Glomerular endothelial cell (primary cell): ENCODE measurements around the gene PCYT1A. TPM values are rescaled to one million over a fixed set of nuclear protein-coding genes. Genes with fewer than 3 reads are reported as not detected.
"Not testable (repeated sequence)": the region's sequence is repeated elsewhere in the genome, so short reads cannot be mapped to it uniquely, and the experiment has no call there.

Experiments
- DNase-seq: peaks from one replicate; pipeline ENCODE4 v3.0.0-alpha.2; 2011; ENCODE audit warnings: low read depth, low spot score; ENCODE audit errors: extremely low read depth
- total RNA-seq: library from RNA; depleted of rRNA; stranded (reverse); fragments of >200 nt; gene quantifications from 2 replicates; pipeline ENCODE4 v1.2.3, GENCODE V29; 2015

The PCYT1A gene
- total RNA-seq, 1 donor from 2014 or later, result 98.9 TPM

DNA sequence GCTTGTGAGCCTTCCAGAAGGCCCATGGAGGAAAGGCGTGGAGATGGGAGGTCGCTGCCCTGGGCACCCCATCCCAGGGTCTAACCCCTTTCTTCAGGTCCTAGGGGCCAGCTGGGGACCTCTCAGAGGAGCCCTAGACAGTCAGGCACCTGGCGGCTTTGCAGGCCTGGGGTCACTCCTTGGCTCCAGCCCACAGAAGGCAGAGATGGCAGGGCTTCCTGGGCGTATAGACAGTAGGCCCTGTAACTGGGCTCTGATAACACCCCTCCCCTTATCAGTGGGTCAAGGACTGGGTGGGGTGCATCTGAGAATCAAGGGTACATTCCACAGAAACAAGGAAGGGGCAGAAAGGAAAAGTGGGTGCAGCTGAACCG, 93.0 kb downstream of the PCYT1A start:
- no peak for DNase-seq

DNA sequence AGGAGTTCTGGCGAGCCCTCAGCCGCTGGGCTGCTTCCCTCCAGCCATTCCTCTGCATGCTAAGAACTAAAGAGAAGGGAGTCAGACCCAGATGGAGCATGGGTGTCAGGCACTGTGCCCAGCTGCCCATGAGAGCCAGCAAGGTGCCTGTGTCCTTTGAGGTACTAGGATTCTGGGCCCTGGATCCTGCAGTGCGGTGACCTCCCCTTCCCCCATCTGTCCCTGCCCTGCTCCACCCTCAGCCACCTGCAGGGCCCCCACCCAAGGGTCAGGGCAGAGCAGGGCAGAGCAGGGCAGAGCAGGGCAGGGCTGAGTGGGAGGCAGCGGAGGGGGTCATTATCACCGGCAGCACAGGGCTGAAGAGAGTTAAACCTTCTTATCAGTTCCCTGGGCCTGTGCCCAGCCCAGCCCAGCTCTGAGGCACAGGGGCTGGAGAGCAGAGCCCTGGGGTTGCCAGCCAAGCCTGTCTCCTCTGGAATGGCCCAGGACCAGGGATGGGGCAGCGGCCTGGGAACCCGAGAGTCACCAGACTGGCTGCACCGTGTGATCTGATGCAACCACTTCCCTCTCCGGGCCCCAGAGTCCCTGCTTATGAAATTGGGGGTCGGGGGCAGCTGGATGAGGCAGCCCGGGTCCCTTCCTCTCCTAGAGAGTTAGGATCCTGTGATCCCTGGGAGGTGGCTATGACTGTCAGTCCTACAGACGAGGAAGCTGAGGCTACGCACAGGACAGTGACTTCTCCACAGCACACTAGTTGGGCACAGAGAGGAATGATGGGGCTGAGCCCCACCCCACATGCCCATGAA, 93.6 kb downstream of the PCYT1A start:
- DNase-seq, result no peak

DNA sequence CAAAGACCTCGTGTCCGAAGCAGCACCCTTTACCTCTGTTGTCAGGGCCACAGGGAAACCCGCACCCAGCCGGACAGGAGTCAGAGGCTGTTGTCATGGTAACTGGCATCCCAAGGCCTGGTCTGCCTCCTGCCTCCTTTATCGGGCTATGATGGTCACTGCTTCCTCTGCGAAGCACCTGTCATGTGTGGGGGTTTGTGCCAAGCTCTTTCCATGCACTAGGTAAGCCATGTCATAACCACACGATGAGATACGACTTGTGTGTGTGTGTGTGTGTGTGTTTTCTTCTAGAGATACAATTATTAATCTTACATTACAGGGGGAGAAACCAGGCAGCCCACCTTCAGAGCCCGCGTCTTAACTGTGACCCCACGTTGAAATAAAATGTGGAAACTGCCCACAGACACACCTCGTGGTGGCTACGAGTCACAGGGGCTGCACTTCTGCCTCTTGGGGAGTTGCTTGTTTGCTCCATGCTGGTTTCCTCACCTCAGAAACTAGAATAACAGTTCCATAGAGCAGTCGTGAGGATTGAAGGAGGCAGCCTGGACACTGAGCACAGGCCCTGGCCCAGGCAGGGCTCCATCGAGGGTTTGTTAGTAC, 94.3 kb downstream of the PCYT1A start:
- DNase-seq, result no peak

DNA sequence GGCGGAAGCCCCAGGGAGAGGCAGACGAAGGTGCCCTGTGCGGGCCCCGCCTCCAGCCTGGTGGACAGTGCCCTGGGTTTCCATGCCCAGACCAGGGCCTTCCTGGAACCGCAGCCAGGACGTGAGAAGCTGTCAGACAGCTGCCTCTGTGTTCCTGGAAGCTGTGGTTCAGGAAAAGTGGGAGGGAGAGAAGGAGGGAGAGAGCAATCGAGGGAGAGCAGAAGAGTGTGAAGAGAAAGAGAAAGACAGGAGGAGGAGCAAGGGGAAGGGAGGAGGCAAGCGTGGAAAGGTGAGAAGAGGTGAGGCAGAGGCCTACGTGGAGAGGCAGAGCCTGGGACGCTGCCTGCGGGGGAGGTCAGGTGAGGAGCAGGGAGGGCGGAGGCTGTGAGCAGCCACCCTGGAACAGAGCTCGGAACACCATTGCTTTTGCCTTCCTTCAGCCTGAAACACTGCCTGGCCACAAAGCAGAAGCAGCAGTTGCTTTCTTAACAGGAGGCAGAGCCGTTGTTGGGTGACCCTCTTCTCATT, 94.9 kb downstream of the PCYT1A start:
- no peak for DNase-seq

DNA sequence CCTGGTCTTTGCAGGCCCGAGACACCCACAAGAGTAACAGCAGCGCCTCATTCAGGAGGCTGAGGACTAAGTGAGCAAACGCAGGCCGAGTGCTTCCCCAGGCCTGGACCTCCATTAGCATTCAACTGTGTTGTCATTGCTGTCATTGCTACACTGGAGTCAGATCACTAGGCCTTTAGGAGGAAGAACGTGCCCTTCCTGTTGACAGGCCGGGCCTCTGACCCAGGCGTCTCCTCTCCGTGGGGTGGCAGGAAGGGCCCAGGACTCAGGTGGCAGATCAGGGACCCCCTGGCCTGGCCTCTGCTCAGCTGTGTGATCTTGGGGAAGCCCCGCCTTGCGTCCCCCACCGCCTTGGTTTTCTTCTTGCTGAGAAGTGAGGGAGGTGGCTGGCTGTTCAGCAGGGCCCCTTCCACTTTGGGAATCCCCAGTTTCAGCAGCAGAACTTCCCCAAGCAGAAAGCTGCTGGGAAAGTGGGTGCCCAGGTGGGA, 95.4 kb downstream of the PCYT1A start:
- no peak for DNase-seq

DNA sequence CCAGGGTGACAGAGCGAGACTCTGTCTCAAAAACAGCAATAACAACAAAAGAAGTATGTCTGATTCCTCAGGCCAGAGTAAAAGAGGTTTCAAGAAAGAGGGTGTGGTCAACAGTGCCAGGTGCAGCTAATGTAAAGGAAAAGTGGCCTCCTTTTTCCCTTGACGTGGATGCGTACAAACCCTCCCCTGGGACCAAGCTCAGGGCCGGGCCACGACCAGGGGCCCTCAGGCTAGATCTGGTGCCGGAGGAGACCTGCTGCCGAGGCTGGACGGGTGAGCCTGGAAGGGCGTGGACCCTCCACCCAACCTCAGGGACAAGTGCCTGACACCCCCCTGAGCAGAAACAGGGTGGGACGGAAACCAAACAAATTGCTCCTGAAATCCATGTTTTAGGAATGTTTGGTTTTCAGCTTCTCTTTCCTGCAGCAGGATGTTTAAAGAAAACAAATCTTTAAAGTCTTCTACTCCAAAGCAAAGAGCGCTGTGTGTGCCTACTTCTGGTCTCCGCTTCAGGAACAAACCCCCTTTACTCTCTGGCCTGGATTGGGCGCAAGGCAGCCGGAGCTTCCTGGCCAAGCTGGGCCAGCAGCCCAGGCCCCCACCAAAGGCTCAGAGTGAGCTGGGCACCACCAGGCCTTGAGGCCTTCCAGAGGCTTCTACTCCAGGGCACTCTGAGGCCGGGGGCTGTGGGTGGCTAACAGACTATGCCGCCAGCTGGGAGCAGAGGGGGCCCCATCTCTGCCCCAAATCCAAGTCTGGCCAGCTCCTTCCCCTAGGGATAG, 97.8 kb downstream of the PCYT1A start:
- no peak for DNase-seq

DNA sequence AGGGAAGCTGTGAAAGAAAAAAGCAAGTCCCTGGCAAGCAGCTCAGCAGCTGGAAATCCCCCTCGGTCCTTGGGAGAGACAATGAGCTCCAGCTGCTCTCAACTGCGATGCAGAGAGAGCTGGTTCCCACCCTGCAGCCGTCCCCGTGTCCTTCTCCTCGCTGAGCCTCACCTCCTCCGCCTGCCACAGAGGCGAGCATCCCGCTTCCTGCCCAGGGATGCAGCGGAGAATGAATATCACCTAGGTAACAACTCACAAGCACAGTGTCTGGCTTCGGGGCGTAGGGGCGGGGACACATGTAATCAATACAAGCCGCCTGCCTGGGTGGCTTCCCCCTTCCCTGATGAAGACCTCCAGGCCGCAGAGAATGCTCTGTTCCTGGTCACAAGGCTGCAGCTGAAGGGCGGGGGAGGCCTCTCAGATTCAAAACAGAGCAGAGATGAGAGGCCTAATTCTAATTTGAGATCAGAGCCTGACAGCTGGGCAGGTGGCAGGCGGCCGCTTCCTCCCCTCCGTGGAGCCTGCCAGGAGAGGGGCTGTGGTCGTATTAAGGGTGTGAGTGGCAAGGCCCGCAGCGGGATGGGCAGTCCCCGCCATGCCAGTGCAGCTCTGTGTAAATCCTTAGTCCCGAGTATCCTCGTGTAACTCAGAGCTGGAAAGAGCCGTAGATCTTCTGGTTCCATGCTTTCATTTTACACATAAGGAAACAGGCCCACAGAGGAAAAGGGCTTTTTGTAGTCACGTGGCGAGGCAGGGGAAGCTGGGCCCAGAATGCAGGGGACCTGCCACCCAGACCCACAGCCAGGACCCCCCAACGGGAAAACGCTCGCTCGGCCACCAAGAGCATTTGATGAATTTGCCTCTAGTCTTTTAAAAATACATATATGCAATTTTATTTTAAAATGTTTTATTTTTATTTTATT, 100.6 kb downstream of the PCYT1A start:
- no peak for DNase-seq

DNA sequence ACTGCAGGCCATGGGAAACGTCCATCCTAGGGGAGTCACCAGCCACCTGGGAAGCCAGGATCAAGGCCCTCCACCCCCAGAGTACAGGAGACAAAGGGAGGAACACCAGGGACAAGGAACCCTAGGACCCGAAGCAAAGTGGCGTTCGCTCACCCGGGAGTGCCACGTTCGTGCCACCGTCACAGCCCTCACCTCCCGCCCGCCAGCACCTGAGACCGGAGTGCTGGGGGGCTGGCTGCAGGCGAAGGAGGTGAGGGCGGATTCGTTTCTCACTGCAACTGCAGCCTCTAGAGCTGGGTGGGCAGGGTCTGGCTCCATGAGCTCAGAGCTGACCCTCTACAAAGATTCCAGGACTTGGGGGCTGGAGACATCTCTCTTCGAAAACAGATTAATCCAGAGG, 102.6 kb downstream of the PCYT1A start:
- DNase-seq, result no peak

DNA sequence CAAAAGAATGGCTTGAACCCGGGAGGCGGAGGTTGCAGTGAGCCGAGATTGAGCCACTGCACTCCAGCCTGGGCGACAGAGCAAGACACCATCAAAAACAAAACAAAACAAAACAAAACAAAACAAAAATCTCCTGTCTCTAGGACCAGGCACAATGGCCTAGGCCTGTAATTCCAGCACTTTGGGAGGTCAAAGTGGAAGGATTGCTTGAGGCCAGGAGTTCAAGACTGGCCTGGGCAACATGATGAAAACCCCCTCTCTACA, 103.4 kb downstream of the PCYT1A start:
- DNase-seq, result not testable (repeated sequence)

DNA sequence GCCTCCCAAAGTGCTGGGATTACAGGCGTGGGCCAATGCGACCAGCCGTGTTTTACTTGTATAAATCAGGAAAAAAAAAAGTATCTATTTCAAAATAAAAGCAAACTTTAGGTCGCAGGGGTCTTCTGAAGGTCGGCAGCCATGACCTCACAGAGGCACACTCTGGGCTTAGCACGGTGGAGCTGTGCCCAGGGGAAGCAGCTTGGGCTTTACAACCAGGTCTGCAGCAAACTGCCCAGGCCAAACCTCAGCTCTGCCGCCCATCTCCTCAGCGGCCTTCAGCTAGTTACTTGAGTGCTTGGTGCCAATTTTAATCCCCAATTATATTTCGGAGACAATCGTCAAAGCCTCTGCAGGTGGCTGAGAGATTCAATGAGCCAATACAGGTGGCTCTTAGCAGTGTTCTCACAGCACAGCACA, 106.4 kb downstream of the PCYT1A start:
- no peak for DNase-seq

DNA sequence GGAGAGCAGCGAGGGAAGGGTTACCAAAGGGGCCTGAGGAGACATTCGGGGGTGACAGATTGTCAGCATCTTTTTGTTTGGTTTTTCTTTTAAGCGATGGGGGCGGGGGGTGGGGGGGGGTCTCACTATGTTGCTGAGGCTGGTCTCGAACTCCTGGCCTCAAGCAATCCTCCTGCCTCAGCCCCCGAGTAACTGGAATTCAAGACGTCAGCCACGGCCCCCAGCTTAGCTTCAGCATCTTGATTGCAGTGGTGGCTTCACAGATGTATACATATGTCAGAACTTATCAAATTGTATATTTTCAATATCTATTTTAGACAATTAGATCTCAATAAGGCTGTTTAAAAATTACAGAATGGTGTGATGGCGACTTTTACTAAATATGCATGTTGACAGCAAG, 107.2 kb downstream of the PCYT1A start:
- no peak for DNase-seq

Other genes starting within 250 kb of the PCYT1A start
- 66.3 and 117 TPM in 2 replicates for gene TFRC, start 205.6 kb downstream of the PCYT1A start, total RNA-seq
- not detected in 2 replicates for gene ZDHHC19, start 76.3 kb downstream of the PCYT1A start, total RNA-seq
- not detected in 2 replicates for gene SLC51A, start 71.2 kb downstream of the PCYT1A start, total RNA-seq
- 12.6 and 16.5 TPM in 2 replicates for gene DYNLT2B, start 30.5 kb upstream of the PCYT1A start, total RNA-seq
- gene TM4SF19, start 50.7 kb upstream of the PCYT1A start, total RNA-seq, result 0.44 and 1.8 TPM in 2 replicates
- gene UBXN7, start 144.7 kb upstream of the PCYT1A start, total RNA-seq, result 14.3 and 31.0 TPM in 2 replicates
- 9.7 and 15.1 TPM in 2 replicates for gene RNF168, start 216.0 kb upstream of the PCYT1A start, total RNA-seq
- not detected in 2 replicates for gene SMCO1, start 227.6 kb upstream of the PCYT1A start, total RNA-seq